Stomach (tissue), 9 donors: ENCODE data around the gene SCRG1. TPM values are rescaled to one million over a fixed set of nuclear protein-coding genes. Genes with fewer than 3 reads are reported as not detected.

ENCODE experiments used
- DNase-seq, 2 donors: peaks; one replicate each; pipeline versions ENCODE4 v3.0.0 to v3.0.0-alpha.2; 2013 to 2019
- H3K27ac ChIP-seq, 5 donors: fragments of 200-600 bp in 4 of 5; sonication (generic) in 4 of 5; one replicate each; pipeline ENCODE4 v1.5.1; 2013 to 2019; ENCODE audit warnings: mild to moderate bottlenecking in 1 of 5, moderate library complexity in 1 of 5
- H3K27me3 ChIP-seq, 3 donors: fragments of 200-600 bp; sonication (generic); one replicate each; pipeline ENCODE4 v1.5.1; 2017 to 2019; ENCODE audit warnings: mixed run types in 1 of 3
- H3K36me3 ChIP-seq, 4 donors: fragments of 200-600 bp; sonication (generic); 1 replicate in 3 of 4; 2 replicates in 1 of 4; pipeline ENCODE4 v1.5.1; 2016 to 2019
- H3K4me1 ChIP-seq, 4 donors: fragments of 200-600 bp; sonication (generic); one replicate each; pipeline ENCODE4 v1.5.1; 2016 to 2019
- H3K4me3 ChIP-seq, 4 donors: fragments of 200-600 bp; sonication (generic) in 3 of 4; one replicate each; pipeline ENCODE4 v1.5.1; 2016 to 2019; ENCODE audit warnings: mild to moderate bottlenecking in 1 of 4
- H3K9me3 ChIP-seq, 4 donors: fragments of 200-600 bp; sonication (generic); one replicate each; pipeline ENCODE4 v1.5.1; 2016 to 2019
- CTCF ChIP-seq, 7 experiments: fragments of 450-650 bp in 4 of 7; fragments of 200-600 bp in 3 of 7; sonication (generic) in 3 of 7; IDR thresholded peaks; one replicate each; pipeline ENCODE4 v1.5.1; 2016 to 2019; ENCODE audit warnings: antibody characterized with exemption in 7 of 7, control low read depth in 2 of 7, mild to moderate bottlenecking in 1 of 7
- EP300 ChIP-seq: sonication (generic); formaldehyde crosslinking; IDR thresholded peaks from one replicate; pipeline ENCODE4 v1.6.1; 2017; ENCODE audit warnings: antibody characterized with exemption
- POLR2A ChIP-seq, 4 donors: fragments of 450-650 bp; IDR thresholded peaks; one replicate each; pipeline ENCODE4 v1.6.1; 2016; ENCODE audit warnings: antibody characterized with exemption in 4 of 4, control low read depth in 2 of 4, mild to moderate bottlenecking in 1 of 4, moderate library complexity in 1 of 4
- POLR2AphosphoS5 ChIP-seq, 3 donors: sonication (generic); formaldehyde crosslinking; IDR thresholded peaks; one replicate each; pipeline ENCODE4 v1.6.1; 2016; ENCODE audit warnings: antibody characterized with exemption in 3 of 3
- WGBS, 5 donors: extraction: QIAGEN DNeasy Blood & Tissue Kit in 3 of 5; methylation state at CpG; one replicate each; pipeline versions ENCODE4 v1.1.5 to v1.1.7; 2013 to 2018; 5-methylcytosine and 5-hydroxymethylcytosine counted together
- intact Hi-C: fragments of 100-400 bp; cut with DNase I; formaldehyde crosslinking; loops from one replicate; pipeline ENCODE4 v1.15.1; 2023; ENCODE audit warnings: low total_unique reads
- polyA plus RNA-seq, 3 donors: library from polyadenylated mRNA; stranded (reverse); fragments of 200-250 nt; gene quantifications; one replicate each; pipeline ENCODE4 v1.2.3, GENCODE V29; 2013
- total RNA-seq, 5 donors: library from RNA; depleted of rRNA; stranded (reverse); fragments of >200 nt; gene quantifications; one replicate each; pipeline versions ENCODE4 v1.1.0 to v1.2.3, GENCODE V29; 2014 to 2016
- donor health status: healthy with polysubstance abuse.
- donor health status: Bipolar disorder and iron deficiency.
- donor health status: healthy.

Gene SCRG1
- total and polyA plus RNA-seq, 8 donors: 0.19 to 3.1 (median 0.92) TPM; not detected in 1

- Histone ChIP-seq H3K9me3 (peaks cover 0 to 6% (median 3%) of the 10 kb centered on the region in 4 donors), H3K27me3 (no peaks in the 10 kb centered on the region), H3K36me3 (peaks cover 0 to 18% (median 5%) of the 10 kb centered on the region in 4 donors), H3K4me3 (no peak overlapping the region), H3K27ac (no peak overlapping the region), H3K4me1 (peaks cover 0 to 8% (median under 1%) of the 10 kb centered on the region in 4 donors)
- no peak for TF ChIP-seq POLR2A (IDR thresholded peaks at IDR 0.05)
- TF ChIP-seq CTCF (IDR thresholded peaks at IDR 0.05): no peak
- TF ChIP-seq EP300: no peak
- no peak for TF ChIP-seq POLR2AphosphoS5 (IDR thresholded peaks at IDR 0.05)
- intact Hi-C loops: no loop called here
- no peak for DNase-seq
Observed at GRCh38 chr4:173443121-173443520, 44.2 kb upstream of the SCRG1 start.

GRCh38 chr4:173442223-173442932 is 43.5 kb upstream of the SCRG1 start:
- H3K27me3 ChIP-seq: no peaks in the 10 kb centered on the region
- H3K36me3 ChIP-seq: peaks cover 0 to 18% (median 5%) of the 10 kb centered on the region in 4 donors
- peaks cover 0 to 6% (median 3%) of the 10 kb centered on the region in 4 donors for H3K9me3 ChIP-seq
- intact Hi-C loops: no loop called here
- H3K4me1 ChIP-seq: peaks cover 0 to 3% (median 0%) of the 10 kb centered on the region in 4 donors
- WGBS, 5 donors: 87 to 90% (median 89%) methylated on average over 10 of the region's 10 CpGs
- H3K4me3 ChIP-seq: no peak overlapping the region
- no peak for DNase-seq
- no peak for TF ChIP-seq CTCF (IDR thresholded peaks at IDR 0.05)
- H3K27ac ChIP-seq: no peak overlapping the region

GRCh38 chr4:173440888-173441287 is 42.0 kb upstream of the SCRG1 start:
- no peak overlapping the region for H3K27ac ChIP-seq
- no peak for TF ChIP-seq EP300
- TF ChIP-seq POLR2A (IDR thresholded peaks at IDR 0.05): no peak
- TF ChIP-seq POLR2AphosphoS5 (IDR thresholded peaks at IDR 0.05): no peak
- no peak for TF ChIP-seq CTCF (IDR thresholded peaks at IDR 0.05)
- DNase-seq: no peak
- intact Hi-C loops: no loop called here
- no peaks in the 10 kb centered on the region for H3K27me3 ChIP-seq
- peaks cover 0 to 6% (median 3%) of the 10 kb centered on the region in 4 donors for H3K9me3 ChIP-seq
- no peak overlapping the region for H3K4me3 ChIP-seq
- 81 to 96% (median 88%) methylated on average over 3 of the region's 3 CpGs for WGBS, 5 donors
- peaks cover 0 to 18% (median 5%) of the 10 kb centered on the region in 4 donors for H3K36me3 ChIP-seq
- H3K4me1 ChIP-seq: peaks cover 0 to 14% (median 0%) of the 10 kb centered on the region in 4 donors

GRCh38 chr4:173436771-173437265 is 37.9 kb upstream of the SCRG1 start:
- H3K4me1 ChIP-seq: peaks cover 0 to 14% (median 0%) of the 10 kb centered on the region in 4 donors
- H3K9me3 ChIP-seq: peaks cover 0 to 6% (median 3%) of the 10 kb centered on the region in 4 donors
- DNase-seq: no peak
- H3K27me3 ChIP-seq: no peaks in the 10 kb centered on the region
- peaks cover 0 to 8% (median 0%) of the 10 kb centered on the region in 4 donors for H3K36me3 ChIP-seq
- peak overlapping the region in 1 of 5 donors; percentile 40 for H3K27ac ChIP-seq
- H3K4me3 ChIP-seq: no peak overlapping the region
- 74 to 94% (median 84%) methylated on average over 6 of the region's 6 CpGs for WGBS, 5 donors
- no peak for TF ChIP-seq POLR2AphosphoS5 (IDR thresholded peaks at IDR 0.05)
- TF ChIP-seq CTCF (IDR thresholded peaks at IDR 0.05): no peak
- TF ChIP-seq POLR2A (IDR thresholded peaks at IDR 0.05): no peak
- TF ChIP-seq EP300: no peak
- intact Hi-C loops: no loop called here
